Panc1 (cell line): ENCODE results near the gene MOK.

Source experiments
- CTCF ChIP-seq: fragments of 450-650 bp; IDR thresholded peaks from 2 replicates; pipeline ENCODE4 v1.5.1; 2017; ENCODE audit warnings: mild to moderate bottlenecking
- POLR2AphosphoS5 ChIP-seq: IDR thresholded peaks from 2 replicates; pipeline ENCODE4 v1.6.1; 2012; ENCODE audit warnings: mild to moderate bottlenecking, low read depth, low read length, moderate library complexity
- REST ChIP-seq, 2 experiments: IDR thresholded peaks; 2 replicates each; pipeline ENCODE4 v1.6.1; 2011 to 2012; ENCODE audit warnings: low read depth in 2 of 2, control low read depth in 1 of 2, low read length in 1 of 2, mild to moderate bottlenecking in 1 of 2, moderate library complexity in 1 of 2; ENCODE audit not compliant: insufficient read depth in 1 of 2
- SIN3A ChIP-seq: IDR thresholded peaks from 2 replicates; pipeline ENCODE4 v1.6.1; 2012; ENCODE audit warnings: low read depth, mild to moderate bottlenecking, low read length, moderate library complexity, borderline replicate concordance; ENCODE audit not compliant: insufficient read depth
- TCF7L2 ChIP-seq: IDR thresholded peaks from 2 replicates; pipeline ENCODE4 v1.6.1; 2011; ENCODE audit warnings: mild to moderate bottlenecking, low read depth, low read length, inconsistent platforms

DNA sequence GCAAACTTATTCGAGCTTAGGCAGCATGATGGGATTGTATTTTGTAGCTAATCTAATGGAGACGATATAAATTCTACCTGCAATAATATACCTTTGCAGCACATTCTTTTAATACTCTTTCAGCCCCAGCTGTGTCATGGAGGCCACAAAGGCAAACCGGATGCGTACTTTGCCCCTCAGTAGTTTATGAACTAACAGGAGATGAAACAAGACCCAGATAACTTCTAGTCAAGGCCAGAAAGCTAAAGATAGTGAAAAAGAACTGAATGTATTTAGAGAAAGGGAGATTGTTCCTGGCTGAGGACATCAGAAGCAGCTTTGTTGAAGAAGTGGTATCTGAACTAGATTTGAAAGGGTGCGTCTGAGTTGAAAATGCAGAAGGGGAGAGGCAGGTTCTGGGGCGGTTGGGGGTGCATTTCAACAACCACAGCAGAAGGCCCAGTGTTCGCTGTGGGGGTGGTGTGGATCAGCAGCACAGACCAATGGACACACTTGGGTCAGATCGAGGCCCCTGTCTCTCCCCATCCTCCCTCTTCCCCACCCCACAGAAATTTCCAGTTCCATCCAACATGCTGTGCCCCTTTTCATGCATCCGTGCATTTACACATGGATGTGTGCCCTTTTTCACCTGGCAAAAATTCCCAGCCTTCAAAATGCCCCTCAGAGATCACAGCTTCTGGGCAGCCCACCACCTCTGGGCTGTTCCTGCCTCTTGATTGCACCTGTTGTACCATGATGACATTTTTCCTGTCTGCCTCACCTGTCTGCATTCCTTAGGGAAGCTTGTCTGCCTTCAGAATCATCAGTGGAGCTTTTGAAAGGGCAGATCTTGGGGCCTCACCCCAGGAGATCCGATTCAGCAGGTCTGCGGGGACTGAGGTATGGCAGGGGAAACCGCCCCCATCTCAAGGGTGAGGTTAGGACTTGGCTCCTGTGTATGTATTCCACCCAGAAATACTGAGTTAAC, 16.8 kb upstream of the MOK start:
- no peak for TF ChIP-seq SIN3A
- TF ChIP-seq CTCF, result no peak
- TF ChIP-seq TCF7L2, result no peak
- TF ChIP-seq POLR2AphosphoS5, result no peak
- TF ChIP-seq REST (IDR thresholded peaks at IDR 0.05; ENCODE audit: insufficient read depth in 1 of 2, low read depth in 2 of 2, low read length in 1 of 2), result no peak
